MM.1S (cell line): Measurements from ENCODE around the gene CYP51A1.
"Not testable (repeated sequence)": the region's sequence is repeated elsewhere in the genome, so short reads cannot be mapped to it uniquely, and the experiment has no call there.

Experiments
- DNase-seq: peaks from one replicate; pipeline ENCODE4 v3.0.0-alpha.2; 2015
- H2AFZ ChIP-seq: fragments of 300-600 bp; sonication (generic); 2 replicates; pipeline ENCODE4 v1.6.0; 2016; ENCODE audit warnings: antibody characterized with exemption, low read length
- H3F3A ChIP-seq: fragments of 300-600 bp; sonication (generic); 2 replicates; pipeline ENCODE4 v1.6.1; 2016; ENCODE audit warnings: mild to moderate bottlenecking, antibody characterized with exemption, low read length, moderate library complexity, mixed read lengths; ENCODE audit not compliant: insufficient read depth
- H3K27ac ChIP-seq: fragments of 300-600 bp; sonication (generic); 2 replicates; pipeline ENCODE4 v1.5.1; 2016; ENCODE audit warnings: mild to moderate bottlenecking, low read length
- H3K27me3 ChIP-seq: fragments of 300-600 bp; sonication (generic); replicated peaks from 2 replicates; pipeline ENCODE4 v1.6.0; 2016; ENCODE audit warnings: low read length; ENCODE audit not compliant: insufficient read depth
- H3K36me3 ChIP-seq: fragments of 300-600 bp; sonication (generic); replicated peaks from 2 replicates; pipeline ENCODE4 v1.6.1; 2016; ENCODE audit warnings: mild to moderate bottlenecking, low read length, mixed read lengths; ENCODE audit not compliant: insufficient read depth
- H3K4me1 ChIP-seq: fragments of 300-600 bp; sonication (generic); 2 replicates; pipeline ENCODE4 v1.6.1; 2016; ENCODE audit warnings: low read length, mixed read lengths
- H3K4me2 ChIP-seq: fragments of 300-600 bp; sonication (generic); 2 replicates; pipeline ENCODE4 v1.6.0; 2016; ENCODE audit warnings: low read depth, low read length
- H3K4me3 ChIP-seq: fragments of 300-600 bp; sonication (generic); 2 replicates; pipeline ENCODE4 v1.5.1; 2016; ENCODE audit warnings: low read length, mixed read lengths
- H3K79me2 ChIP-seq: fragments of 300-600 bp; sonication (generic); 2 replicates; pipeline ENCODE4 v1.6.1; 2016; ENCODE audit warnings: mixed run types, low read length, mixed read lengths
- H3K9ac ChIP-seq: fragments of 300-600 bp; sonication (generic); 2 replicates; pipeline ENCODE4 v1.6.1; 2016; ENCODE audit warnings: low read length, mixed read lengths
- H3K9me2 ChIP-seq: fragments of 300-600 bp; sonication (generic); replicated peaks from 2 replicates; pipeline ENCODE4 v1.6.1; 2016; ENCODE audit warnings: mild to moderate bottlenecking, low read length, mixed read lengths; ENCODE audit not compliant: insufficient read depth
- H3K9me3 ChIP-seq: fragments of 300-600 bp; sonication (generic); replicated peaks from 2 replicates; pipeline ENCODE4 v1.6.1; 2016; ENCODE audit warnings: mild to moderate bottlenecking, low read length, mixed read lengths; ENCODE audit not compliant: insufficient read depth
- H4K20me1 ChIP-seq: fragments of 300-600 bp; sonication (generic); 2 replicates; pipeline ENCODE4 v1.6.1; 2016; ENCODE audit warnings: mild to moderate bottlenecking, low read length, moderate library complexity, mixed read lengths; ENCODE audit not compliant: insufficient read depth
- CTCF ChIP-seq: fragments of 300-600 bp; sonication (generic); IDR thresholded peaks from 2 replicates; pipeline ENCODE4 v1.5.1; 2016; ENCODE audit warnings: antibody characterized with exemption, low read length, mixed read lengths
- EZH2 ChIP-seq: fragments of 300-600 bp; sonication (generic); optimal IDR thresholded peaks from 2 replicates; pipeline ENCODE3; 2017; ENCODE audit warnings: low read depth, mild to moderate bottlenecking, antibody characterized with exemption, low read length, mixed read lengths
- EZH2phosphoT487 ChIP-seq: fragments of 300-600 bp; sonication (generic); IDR thresholded peaks from 2 replicates; pipeline ENCODE4 v1.6.1; 2018; ENCODE audit warnings: antibody characterized with exemption, low read length

Gene CYP51A1

GRCh38 chr7:92134271-92135051 is at the start of gene CYP51A1:
Gene CYP51A1, minus strand, starts transcription at chr7:92134477. Its CDS starts 113 bp downstream, at chr7:92134364.
- peak within 1 kb of the TSS; percentile 84 for H3K27ac ChIP-seq
- DNase-seq, result peak; percentile 94
- peak within 1 kb of the TSS; percentile 87 for H3K9ac ChIP-seq
- TF ChIP-seq EZH2phosphoT487 (no peak), EZH2 (no peak), CTCF (no peak)
- H3K79me2 ChIP-seq, result peaks cover 48% of the 10 kb centered on the region
- H3K4me3 ChIP-seq, result peak within 1 kb of the TSS; percentile 97
- no peaks in the 10 kb centered on the region for H3K27me3 ChIP-seq
- H3K36me3 ChIP-seq, result peaks cover 10% of the 10 kb centered on the region
- H3K9me3 ChIP-seq, result no peaks in the 10 kb centered on the region
- peak within 1 kb of the TSS; percentile 95 for H2AFZ ChIP-seq
- H3F3A ChIP-seq, result no peaks in the 10 kb centered on the region
- H4K20me1 ChIP-seq, result 0 out of 2 replicates have a peak, but pooled peaks cover 6% of the 10 kb centered on the region
- H3K9me2 ChIP-seq, result no peaks in the 10 kb centered on the region
- 0 out of 2 replicates have a peak, but pooled peaks cover 4% of the 10 kb centered on the region for H3K4me1 ChIP-seq
- H3K4me2 ChIP-seq, result peak within 1 kb of the TSS; percentile 95

- Histone ChIP-seq H3K36me3 (no peaks in the 10 kb centered on the region), H3K9me2 (no peaks in the 10 kb centered on the region), H3K9me3 (no peaks in the 10 kb centered on the region), H3K27me3 (no peaks in the 10 kb centered on the region), H3K27ac (no peak within 1 kb of the TSS), H3K4me3 (peak within 1 kb of the TSS; percentile 62), H3K4me2 (peak within 1 kb of the TSS; percentile 88), H3K9ac (peak within 1 kb of the TSS; percentile 46; the same call in 1 of the 2 replicates), H2AFZ (peak within 1 kb of the TSS; percentile 83), H3F3A (no peaks in the 10 kb centered on the region), H3K79me2 (no peaks in the 10 kb centered on the region), H3K4me1 (no peaks in the 10 kb centered on the region), H4K20me1 (no peaks in the 10 kb centered on the region)
- TF ChIP-seq EZH2 (no peak), CTCF (peak; percentile 94), EZH2phosphoT487 (no peak)
- peak; percentile 88 for DNase-seq
Measured at GRCh38 chr7:92178928-92179924, 44.9 kb upstream of the CYP51A1 start, which contains the start of gene LRRD1. Gene LRRD1, minus strand, starts transcription at chr7:92179142. Its CDS starts 13,940 bp downstream, at chr7:92165202.

- Histone ChIP-seq H3K27ac (no peak overlapping the region), H3K9me3 (no peaks in the 10 kb centered on the region), H3K9me2 (no peaks in the 10 kb centered on the region), H3F3A (no peaks in the 10 kb centered on the region), H3K4me3 (no peak overlapping the region), H3K27me3 (no peaks in the 10 kb centered on the region), H4K20me1 (no peaks in the 10 kb centered on the region), H3K9ac (no peak overlapping the region), H3K79me2 (no peaks in the 10 kb centered on the region), H3K36me3 (no peaks in the 10 kb centered on the region), H2AFZ (no peak overlapping the region), H3K4me2 (no peak overlapping the region), H3K4me1 (no peaks in the 10 kb centered on the region)
- no peak for DNase-seq
- no peak for TF ChIP-seq EZH2
- TF ChIP-seq EZH2phosphoT487, result no peak
- TF ChIP-seq CTCF, result no peak
Measured at GRCh38 chr7:92177362-92177761, 43.1 kb upstream of the CYP51A1 start.

GRCh38 chr7:92169529-92169928 is 35.3 kb upstream of the CYP51A1 start:
- H4K20me1 ChIP-seq, H3K27me3 ChIP-seq, H3K9me3 ChIP-seq, H2AFZ ChIP-seq, H3K4me2 ChIP-seq, H3K9ac ChIP-seq, H3K4me3 ChIP-seq, DNase-seq, H3K9me2 ChIP-seq, H3K36me3 ChIP-seq, H3K79me2 ChIP-seq, H3K27ac ChIP-seq, H3K4me1 ChIP-seq, H3F3A ChIP-seq: not testable (repeated sequence)
